ENCODE results near the gene PRTG.
A peak's percentile ranks its signal among the peaks of the same experiment; 100 is the strongest.

The PRTG gene

DNA sequence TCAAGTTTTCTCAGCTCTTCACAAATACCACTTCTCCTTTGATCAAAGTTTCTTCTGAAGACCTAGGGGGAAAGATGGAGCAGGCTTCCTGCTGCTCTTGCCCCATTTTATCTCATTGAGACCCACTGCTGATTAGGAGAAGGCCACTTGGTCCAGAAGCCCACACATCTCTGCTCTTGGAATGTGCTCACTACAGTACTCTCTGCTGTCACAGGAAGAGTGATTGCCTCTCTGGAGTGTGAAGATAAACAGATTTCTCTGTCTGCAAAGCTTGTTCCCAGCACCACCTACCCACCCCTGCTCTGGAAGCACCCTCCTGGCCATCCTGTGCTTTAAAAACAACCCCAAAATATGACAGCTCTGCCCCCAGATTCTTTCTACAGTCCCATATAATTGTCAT lies 41.3 kb upstream of the PRTG start:
- no peak overlapping the region for H3K4me3 ChIP-seq (ENCODE audit: low read depth, low read length)
- DNase-seq (ENCODE audit: low read depth): no peak
- TF ChIP-seq, protein P1, sequence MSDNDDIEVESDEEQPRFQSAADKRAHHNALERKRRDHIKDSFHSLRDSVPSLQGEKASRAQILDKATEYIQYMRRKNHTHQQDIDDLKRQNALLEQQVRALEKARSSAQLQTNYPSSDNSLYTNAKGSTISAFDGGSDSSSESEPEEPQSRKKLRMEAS (IDR thresholded peaks at IDR 0.05; ENCODE audit: low read depth, low read length): no peak
- no peak for TF ChIP-seq MYC (IDR thresholded peaks at IDR 0.05; ENCODE audit: low read depth, low read length)
- TF ChIP-seq, protein P2, sequence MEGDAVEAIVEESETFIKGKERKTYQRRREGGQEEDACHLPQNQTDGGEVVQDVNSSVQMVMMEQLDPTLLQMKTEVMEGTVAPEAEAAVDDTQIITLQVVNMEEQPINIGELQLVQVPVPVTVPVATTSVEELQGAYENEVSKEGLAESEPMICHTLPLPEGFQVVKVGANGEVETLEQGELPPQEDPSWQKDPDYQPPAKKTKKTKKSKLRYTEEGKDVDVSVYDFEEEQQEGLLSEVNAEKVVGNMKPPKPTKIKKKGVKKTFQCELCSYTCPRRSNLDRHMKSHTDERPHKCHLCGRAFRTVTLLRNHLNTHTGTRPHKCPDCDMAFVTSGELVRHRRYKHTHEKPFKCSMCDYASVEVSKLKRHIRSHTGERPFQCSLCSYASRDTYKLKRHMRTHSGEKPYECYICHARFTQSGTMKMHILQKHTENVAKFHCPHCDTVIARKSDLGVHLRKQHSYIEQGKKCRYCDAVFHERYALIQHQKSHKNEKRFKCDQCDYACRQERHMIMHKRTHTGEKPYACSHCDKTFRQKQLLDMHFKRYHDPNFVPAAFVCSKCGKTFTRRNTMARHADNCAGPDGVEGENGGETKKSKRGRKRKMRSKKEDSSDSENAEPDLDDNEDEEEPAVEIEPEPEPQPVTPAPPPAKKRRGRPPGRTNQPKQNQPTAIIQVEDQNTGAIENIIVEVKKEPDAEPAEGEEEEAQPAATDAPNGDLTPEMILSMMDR (IDR thresholded peaks at IDR 0.05; ENCODE audit: low read depth, low read length): no peak
- no peak for TF ChIP-seq POLR2A (IDR thresholded peaks at IDR 0.05; ENCODE audit: extremely low read depth, insufficient read length)

DNA sequence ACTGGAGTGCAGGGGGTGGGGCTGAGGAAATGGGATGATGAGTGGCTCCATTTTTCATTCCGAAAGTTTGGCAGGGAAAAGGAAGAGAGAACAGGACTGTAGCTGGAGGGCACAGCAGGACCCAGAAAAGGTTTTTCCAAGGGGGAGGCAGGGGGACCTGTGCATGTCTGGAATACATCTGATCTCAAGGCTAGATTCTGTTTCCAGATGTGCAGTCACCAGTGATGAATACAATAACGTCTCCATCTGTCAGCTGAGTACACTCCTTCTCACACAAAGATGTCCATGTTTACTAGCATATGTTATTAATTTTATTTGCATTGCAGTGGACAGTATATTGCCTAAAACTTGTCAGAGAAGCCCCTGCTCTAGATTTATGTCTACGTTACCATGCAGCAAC lies 39.9 kb upstream of the PRTG start:
- no peak for DNase-seq (ENCODE audit: low read depth)
- H3K4me3 ChIP-seq (ENCODE audit: low read depth, low read length): no peak overlapping the region
- TF ChIP-seq POLR2A (IDR thresholded peaks at IDR 0.05; ENCODE audit: extremely low read depth, insufficient read length) (no peak), MYC (IDR thresholded peaks at IDR 0.05; ENCODE audit: low read depth, low read length) (no peak)
- TF ChIP-seq, protein P1 (IDR thresholded peaks at IDR 0.05; ENCODE audit: low read depth, low read length): no peak
- TF ChIP-seq, protein P2 (IDR thresholded peaks at IDR 0.05; ENCODE audit: low read depth, low read length): no peak

DNA sequence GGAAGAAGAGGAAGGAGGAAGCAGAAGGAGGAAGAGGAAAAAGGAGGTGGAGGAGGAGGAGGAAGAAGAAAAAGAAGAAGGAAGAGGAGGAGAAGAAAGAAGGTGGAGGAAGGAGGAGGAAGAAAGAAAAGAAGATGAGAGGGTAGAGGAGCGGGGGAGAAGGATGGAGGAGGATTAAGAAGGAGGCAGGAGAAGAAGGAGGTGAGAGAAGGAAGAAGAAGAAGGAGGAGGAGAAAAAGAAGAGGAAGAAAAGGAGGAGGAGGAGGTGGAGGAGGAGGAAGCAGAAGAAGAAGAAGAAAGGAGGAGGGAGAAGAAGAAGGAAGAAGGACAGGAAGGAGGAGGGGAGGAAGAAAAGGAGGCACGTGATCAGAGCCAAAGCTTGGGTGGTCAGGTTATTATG lies 37.3 kb upstream of the PRTG start:
- no peak for TF ChIP-seq POLR2A (IDR thresholded peaks at IDR 0.05; ENCODE audit: extremely low read depth, insufficient read length)
- TF ChIP-seq, protein P2 (IDR thresholded peaks at IDR 0.05; ENCODE audit: low read depth, low read length): no peak
- TF ChIP-seq MYC (IDR thresholded peaks at IDR 0.05; ENCODE audit: low read depth, low read length): no peak
- TF ChIP-seq, protein P1 (IDR thresholded peaks at IDR 0.05; ENCODE audit: low read depth, low read length): no peak
- DNase-seq (ENCODE audit: low read depth): no peak

DNA sequence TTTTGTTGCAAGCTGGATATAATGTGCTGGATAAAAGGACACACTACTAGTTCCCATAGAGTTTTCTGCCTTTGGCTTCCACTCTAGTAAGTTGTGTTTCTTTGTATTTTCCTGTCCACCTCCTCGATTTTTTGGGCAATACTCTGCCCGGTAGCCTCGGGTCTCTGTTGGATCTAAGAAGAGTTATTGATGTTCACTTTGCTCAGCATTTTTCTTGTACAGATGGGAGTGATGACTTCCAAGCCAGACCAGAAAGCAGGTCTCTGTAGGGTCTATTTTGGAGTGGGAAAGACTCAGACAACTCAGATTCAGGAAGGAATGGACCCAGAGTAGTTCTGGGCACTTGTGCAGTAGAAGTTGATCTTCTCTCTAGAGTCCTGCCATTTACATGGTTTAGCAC lies 36.0 kb upstream of the PRTG start:
- no peak for TF ChIP-seq POLR2A (IDR thresholded peaks at IDR 0.05; ENCODE audit: extremely low read depth, insufficient read length)
- TF ChIP-seq MYC (IDR thresholded peaks at IDR 0.05; ENCODE audit: low read depth, low read length): no peak
- TF ChIP-seq, protein P1 (IDR thresholded peaks at IDR 0.05; ENCODE audit: low read depth, low read length): no peak
- TF ChIP-seq, protein P2 (IDR thresholded peaks at IDR 0.05; ENCODE audit: low read depth, low read length): no peak
- no peak for DNase-seq (ENCODE audit: low read depth)
- H3K4me3 ChIP-seq (ENCODE audit: low read depth, low read length): no peak overlapping the region

More for the DNA sequence above, 37.3 kb upstream of the PRTG start:
- no peak overlapping the region for H3K4me3 ChIP-seq (ENCODE audit: low read depth, low read length)

DNA sequence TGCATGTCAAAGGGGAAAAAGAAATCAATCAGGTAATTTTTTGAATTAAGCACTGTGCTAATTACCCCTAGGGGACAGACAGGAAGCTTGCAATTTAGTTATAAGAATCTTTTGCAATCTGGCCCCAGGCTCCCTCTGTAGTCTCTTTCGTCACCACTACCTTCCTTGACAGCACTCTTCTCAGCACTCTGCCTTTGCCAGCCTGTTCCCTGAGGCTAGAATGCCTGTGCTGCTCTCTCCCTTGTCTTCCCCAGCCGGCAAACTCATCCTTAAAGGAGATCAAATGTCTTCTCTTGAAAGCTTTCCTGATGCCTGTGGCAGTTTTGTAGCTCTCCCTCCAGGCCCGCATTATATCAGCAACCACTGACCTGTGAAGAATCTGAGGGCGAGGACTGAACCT lies 32.4 kb upstream of the PRTG start:
- TF ChIP-seq POLR2A (IDR thresholded peaks at IDR 0.05; ENCODE audit: extremely low read depth, insufficient read length) (no peak), MYC (IDR thresholded peaks at IDR 0.05; ENCODE audit: low read depth, low read length) (no peak)
- TF ChIP-seq, protein P1 (IDR thresholded peaks at IDR 0.05; ENCODE audit: low read depth, low read length): no peak
- TF ChIP-seq, protein P2 (IDR thresholded peaks at IDR 0.05; ENCODE audit: low read depth, low read length): no peak
- DNase-seq (ENCODE audit: low read depth): peak; percentile 55
- H3K4me3 ChIP-seq (ENCODE audit: low read depth, low read length): no peak overlapping the region

Data from NB4 (cell line).